ENCODE data around the gene ZWILCH. TPM values are rescaled to one million over a fixed set of nuclear protein-coding genes. Genes with fewer than 3 reads are reported as not detected.

Gene ZWILCH
- polyA plus RNA-seq, 1 donor (not counting 4 experiments of a cell fraction or from before 2014, with no cell fraction given) = 34.9 TPM

- DNase-seq (ENCODE audit: low read depth, low spot score) = no peak
- H3K4me3 ChIP-seq (ENCODE audit: control insufficient read depth in 2 of 3, extremely low read depth in 1 of 3, insufficient read depth in 2 of 3, low read depth in 1 of 3, low read length in 3 of 3) = no peak within 1 kb of the TSS
- H3K36me3 ChIP-seq (ENCODE audit: control insufficient read depth in 2 of 2, extremely low read depth in 1 of 2, insufficient read depth in 2 of 2, low read length in 2 of 2) = no peaks in the 10 kb centered on the region
- TF ChIP-seq CTCF (optimal IDR thresholded peaks at IDR 0.05 in 1 of 3, IDR thresholded peaks at IDR 0.05 in 1 of 3, conservative IDR thresholded peaks at IDR 0.05 in 1 of 3; ENCODE audit: extremely low read depth in 1 of 3, insufficient read depth in 2 of 3, low read length in 3 of 3) = no peak
- no peak for TF ChIP-seq EZH2 (IDR thresholded peaks at IDR 0.05; ENCODE audit: low read length)
- H3K4me1 ChIP-seq (ENCODE audit: control insufficient read depth, extremely low read depth, insufficient read depth, low read length) = peaks cover 25% of the 10 kb centered on the region
- H3K27me3 ChIP-seq (ENCODE audit: control insufficient read depth, extremely low read depth, insufficient read depth, low read length) = no peaks in the 10 kb centered on the region
- H3K27ac ChIP-seq (ENCODE audit: control insufficient read depth, insufficient read depth, low read length) = no peak within 1 kb of the TSS
- no peak within 1 kb of the TSS for H3K9ac ChIP-seq (ENCODE audit: control insufficient read depth, extremely low read depth, insufficient read depth, low read length)
- no peak within 1 kb of the TSS for H2AFZ ChIP-seq (ENCODE audit: control insufficient read depth, low read length)
- no peaks in the 10 kb centered on the region for H3K9me1 ChIP-seq (ENCODE audit: control insufficient read depth, extremely low read depth, insufficient read depth, low read length)
- dilution Hi-C loops (cut with MboI; ENCODE audit: extremely low pct_ligation_motif_present, low sequenced_read_pairs) = no loop called here
- H4K20me1 ChIP-seq (ENCODE audit: control insufficient read depth, extremely low read depth, insufficient read depth, low read length) = no peaks in the 10 kb centered on the region
- H3K9me3 ChIP-seq (ENCODE audit: control insufficient read depth, low read depth, low read length) = no peaks in the 10 kb centered on the region
- no peak for FAIRE-seq
- no peaks in the 10 kb centered on the region for H3K79me2 ChIP-seq (ENCODE audit: control insufficient read depth, insufficient read depth, low read length)
- peak within 1 kb of the TSS; percentile 16 for H3K4me2 ChIP-seq (ENCODE audit: control insufficient read depth, extremely low read depth, insufficient read depth, low read depth, low read length)
Observed at GRCh38 chr15:66565741-66566144, 60.6 kb downstream of the ZWILCH start, which contains the start of gene LCTL. Gene LCTL (minus strand): TSS chr15:66565998. CDS start chr15:66565365, 633 bp downstream.

- no peaks in the 10 kb centered on the region for H3K9me3 ChIP-seq (ENCODE audit: control insufficient read depth, low read depth, low read length)
- no peak overlapping the region for H3K4me2 ChIP-seq (ENCODE audit: control insufficient read depth, extremely low read depth, insufficient read depth, low read depth, low read length)
- FAIRE-seq = peak; percentile 83
- peaks cover 25% of the 10 kb centered on the region for H3K4me1 ChIP-seq (ENCODE audit: control insufficient read depth, extremely low read depth, insufficient read depth, low read length)
- peak overlapping the region; percentile 39 for H2AFZ ChIP-seq (ENCODE audit: control insufficient read depth, low read length)
- no peaks in the 10 kb centered on the region for H3K79me2 ChIP-seq (ENCODE audit: control insufficient read depth, insufficient read depth, low read length)
- dilution Hi-C loops (cut with MboI; ENCODE audit: extremely low pct_ligation_motif_present, low sequenced_read_pairs) = no loop called here
- H3K36me3 ChIP-seq (ENCODE audit: control insufficient read depth in 2 of 2, extremely low read depth in 1 of 2, insufficient read depth in 2 of 2, low read length in 2 of 2) = no peaks in the 10 kb centered on the region
- H3K27me3 ChIP-seq (ENCODE audit: control insufficient read depth, extremely low read depth, insufficient read depth, low read length) = no peaks in the 10 kb centered on the region
- no peak overlapping the region for H3K4me3 ChIP-seq (ENCODE audit: control insufficient read depth in 2 of 3, extremely low read depth in 1 of 3, insufficient read depth in 2 of 3, low read depth in 1 of 3, low read length in 3 of 3)
- peak; percentile 67 to 70 (median 70) for TF ChIP-seq CTCF (optimal IDR thresholded peaks at IDR 0.05 in 1 of 3, IDR thresholded peaks at IDR 0.05 in 1 of 3, conservative IDR thresholded peaks at IDR 0.05 in 1 of 3; ENCODE audit: extremely low read depth in 1 of 3, insufficient read depth in 2 of 3, low read length in 3 of 3)
- no peak for TF ChIP-seq EZH2 (IDR thresholded peaks at IDR 0.05; ENCODE audit: low read length)
- H3K9me1 ChIP-seq (ENCODE audit: control insufficient read depth, extremely low read depth, insufficient read depth, low read length) = no peaks in the 10 kb centered on the region
- DNase-seq (ENCODE audit: low read depth, low spot score) = no peak
- H3K27ac ChIP-seq (ENCODE audit: control insufficient read depth, insufficient read depth, low read length) = no peak overlapping the region
- no peak overlapping the region for H3K9ac ChIP-seq (ENCODE audit: control insufficient read depth, extremely low read depth, insufficient read depth, low read length)
- H4K20me1 ChIP-seq (ENCODE audit: control insufficient read depth, extremely low read depth, insufficient read depth, low read length) = no peaks in the 10 kb centered on the region
Observed at GRCh38 chr15:66566963-66567531, 61.9 kb downstream of the ZWILCH start.
